Measurements from ENCODE around the gene PUSL1. TPM values are rescaled to one million over a fixed set of nuclear protein-coding genes. Genes with fewer than 3 reads are reported as not detected.
A peak's percentile ranks its signal among the peaks of the same experiment; 100 is the strongest.

Gene PUSL1
- total RNA-seq, 1 donor from 2014 or later, result 28.3 TPM

- H3K4me3 ChIP-seq, result no peak overlapping the region
Measured at GRCh38 chr1:1344655-1345361, 36.4 kb downstream of the PUSL1 start.

GRCh38 chr1:1345384-1345783, 37.0 kb downstream of the PUSL1 start:
- intact Hi-C loops (cut with DNase I), result no loop called here
- Histone ChIP-seq H3K4me3 (no peak overlapping the region), H3K9me3 (no peaks in the 10 kb centered on the region), H3K4me1 (peaks cover 3 to 30% of the 10 kb centered on the region in 2 donors), H3K36me3 (peaks cover 10 to 14% of the 10 kb centered on the region in 2 donors), H3K27me3 (no peaks in the 10 kb centered on the region), H3K27ac (no peak overlapping the region)
- TF ChIP-seq CTCF (IDR thresholded peaks at IDR 0.05), result no peak
- no peak for DNase-seq (ENCODE audit: low spot score in 2 of 2)

More at GRCh38 chr1:1344655-1345361, 36.4 kb downstream of the PUSL1 start:
- peaks cover 15 to 20% of the 10 kb centered on the region in 2 donors for H3K36me3 ChIP-seq
- no peak for DNase-seq (ENCODE audit: low spot score in 2 of 2)
- H3K27ac ChIP-seq, result no peak overlapping the region
- H3K9me3 ChIP-seq, result no peaks in the 10 kb centered on the region
- intact Hi-C loops (cut with DNase I), result no loop called here
- TF ChIP-seq CTCF (IDR thresholded peaks at IDR 0.05), result peak in 1 of 3 experiments; percentile 19
- peaks cover 3 to 30% of the 10 kb centered on the region in 2 donors for H3K4me1 ChIP-seq
- no peaks in the 10 kb centered on the region for H3K27me3 ChIP-seq

- H3K4me1 ChIP-seq, result peaks cover 3 to 30% of the 10 kb centered on the region in 2 donors
- H3K27me3 ChIP-seq, result no peaks in the 10 kb centered on the region
- no peak overlapping the region for H3K27ac ChIP-seq
- peaks cover 9 to 10% of the 10 kb centered on the region in 2 donors for H3K36me3 ChIP-seq
- no peaks in the 10 kb centered on the region for H3K9me3 ChIP-seq
- no peak for DNase-seq (ENCODE audit: low spot score in 2 of 2)
- TF ChIP-seq CTCF (IDR thresholded peaks at IDR 0.05), result no peak
- intact Hi-C loops (cut with DNase I), result no loop called here
- peak overlapping the region in 1 of 2 donors; percentile 20 for H3K4me3 ChIP-seq
Measured at GRCh38 chr1:1345860-1346500, 37.6 kb downstream of the PUSL1 start.

- DNase-seq (ENCODE audit: low spot score in 2 of 2), result no peak
- Histone ChIP-seq H3K36me3 (peaks cover 5 to 8% of the 10 kb centered on the region in 2 donors), H3K4me1 (peaks cover 5 to 31% of the 10 kb centered on the region in 2 donors), H3K27me3 (no peaks in the 10 kb centered on the region), H3K9me3 (no peaks in the 10 kb centered on the region), H3K27ac (no peak overlapping the region), H3K4me3 (peak overlapping the region in 1 of 2 donors; percentile 20)
- intact Hi-C loops (cut with DNase I), result no loop called here
- no peak for TF ChIP-seq CTCF (IDR thresholded peaks at IDR 0.05)
Measured at GRCh38 chr1:1346501-1346890, 38.1 kb downstream of the PUSL1 start.

- no peak for DNase-seq (ENCODE audit: low spot score in 2 of 2)
- intact Hi-C loops (cut with DNase I), result no loop called here
- Histone ChIP-seq H3K27ac (no peak overlapping the region), H3K4me3 (peak overlapping the region; percentile 91 to 93), H3K9me3 (no peaks in the 10 kb centered on the region), H3K36me3 (peaks cover 0 to 2% of the 10 kb centered on the region in 2 donors), H3K27me3 (no peaks in the 10 kb centered on the region), H3K4me1 (peaks cover 7 to 37% of the 10 kb centered on the region in 2 donors)
- TF ChIP-seq CTCF (IDR thresholded peaks at IDR 0.05), result no peak
Measured at GRCh38 chr1:1347026-1347595, 38.7 kb downstream of the PUSL1 start.

Measured in ascending aorta (tissue), 2 donors.